Testis (tissue), 3 donors: Measurements from ENCODE around the gene TSTD1. TPM values are rescaled to one million over a fixed set of nuclear protein-coding genes. Genes with fewer than 3 reads are reported as not detected.

ENCODE experiments used
- DNase-seq: peaks from one replicate; pipeline ENCODE4 v3.0.0-alpha.2; 2019
- H3K27ac ChIP-seq, 2 donors: fragments of 200-600 bp; sonication (generic); one replicate each; pipeline ENCODE4 v1.5.1; 2019
- H3K27me3 ChIP-seq: fragments of 200-600 bp; sonication (generic); one replicate; pipeline ENCODE4 v1.5.1; 2019
- H3K36me3 ChIP-seq: fragments of 200-600 bp; sonication (generic); one replicate; pipeline ENCODE4 v1.5.1; 2017; ENCODE audit warnings: low read depth; ENCODE audit errors: missing control alignments
- H3K4me1 ChIP-seq: fragments of 200-600 bp; sonication (generic); one replicate; pipeline ENCODE4 v1.5.1; 2019
- H3K4me3 ChIP-seq, 2 donors: fragments of 200-600 bp; sonication (generic); one replicate each; pipeline ENCODE4 v1.5.1; 2017 to 2019
- H3K9me3 ChIP-seq: fragments of 200-600 bp; sonication (generic); one replicate; pipeline ENCODE4 v1.5.1; 2017
- POLR2A ChIP-seq: fragments of 450-650 bp; IDR thresholded peaks from one replicate; pipeline ENCODE4 v1.6.1; 2017; ENCODE audit warnings: antibody characterized with exemption, mild to moderate bottlenecking, moderate library complexity
- WGBS, 2 donors: methylation state at CpG; one replicate each; pipeline ENCODE4 v1.1.5; 2018; 5-methylcytosine and 5-hydroxymethylcytosine counted together
- intact Hi-C: fragments of 100-400 bp; cut with DNase I; formaldehyde crosslinking; loops from one replicate; pipeline ENCODE4 v1.15.1; 2023; ENCODE audit warnings: low total_unique reads
- polyA plus RNA-seq: library from polyadenylated mRNA; stranded (reverse); fragments of 350-450 nt; fragmentation: Illumina TruSeq; extraction: RNeasy Lipid Tissue Mini Kit (QIAGEN cat#74804); gene quantifications from one replicate; pipeline ENCODE4 v1.2.3, GENCODE V29; 2014; ENCODE audit warnings: low read depth, low replicate concordance; ENCODE audit not compliant: insufficient read depth
- total RNA-seq, 2 donors: library from RNA; depleted of rRNA; stranded (reverse); fragments of >200 nt; gene quantifications; one replicate each; pipeline ENCODE4 v1.2.3, GENCODE V29; 2016
- TF ChIP-seq, protein P1 (sequence below), 3 experiments: fragments of 450-650 bp in 2 of 3; fragments of 200-600 bp in 1 of 3; sonication (generic) in 1 of 3; IDR thresholded peaks; one replicate each; pipeline ENCODE4 v1.5.1; 2016 to 2019; ENCODE audit warnings: antibody characterized with exemption in 3 of 3, mild to moderate bottlenecking in 2 of 3, moderate library complexity in 1 of 3

The TSTD1 gene
- total and polyA plus RNA-seq, 3 donors from 2014 or later, result 52.2 to 103 (median 100) TPM

DNA sequence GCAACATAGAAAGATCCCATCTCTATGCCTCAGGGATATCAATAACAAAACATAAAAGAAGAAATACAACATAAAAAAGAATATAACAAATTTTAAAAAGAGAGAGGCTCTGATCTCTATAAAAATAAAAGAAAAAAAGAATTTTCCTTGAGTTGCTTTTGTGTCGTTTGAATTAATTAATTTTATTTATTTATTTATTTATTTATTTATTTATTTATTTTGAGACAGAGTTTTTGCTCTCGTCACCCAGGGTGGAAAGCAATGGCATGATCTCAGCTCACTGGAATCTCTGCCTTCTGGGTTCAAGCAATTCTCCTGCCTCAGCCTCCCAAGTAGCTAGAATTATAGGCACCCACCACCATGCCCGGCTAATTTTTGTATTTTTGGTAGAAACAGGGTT is 26.3 kb downstream of the TSTD1 start:
- Histone ChIP-seq H3K36me3 (no peaks in the 10 kb centered on the region), H3K27me3 (no peaks in the 10 kb centered on the region), H3K4me3 (no peak overlapping the region), H3K4me1 (peaks cover 5% of the 10 kb centered on the region), H3K9me3 (no peaks in the 10 kb centered on the region), H3K27ac (peak overlapping the region in 1 of 2 donors; percentile 78)
- WGBS, 2 donors, result 95% methylated on average over 3 of the region's 3 CpGs
- DNase-seq, result no peak
- intact Hi-C loops, result no loop called here
- TF ChIP-seq POLR2A, result no peak
- TF ChIP-seq, protein P1, sequence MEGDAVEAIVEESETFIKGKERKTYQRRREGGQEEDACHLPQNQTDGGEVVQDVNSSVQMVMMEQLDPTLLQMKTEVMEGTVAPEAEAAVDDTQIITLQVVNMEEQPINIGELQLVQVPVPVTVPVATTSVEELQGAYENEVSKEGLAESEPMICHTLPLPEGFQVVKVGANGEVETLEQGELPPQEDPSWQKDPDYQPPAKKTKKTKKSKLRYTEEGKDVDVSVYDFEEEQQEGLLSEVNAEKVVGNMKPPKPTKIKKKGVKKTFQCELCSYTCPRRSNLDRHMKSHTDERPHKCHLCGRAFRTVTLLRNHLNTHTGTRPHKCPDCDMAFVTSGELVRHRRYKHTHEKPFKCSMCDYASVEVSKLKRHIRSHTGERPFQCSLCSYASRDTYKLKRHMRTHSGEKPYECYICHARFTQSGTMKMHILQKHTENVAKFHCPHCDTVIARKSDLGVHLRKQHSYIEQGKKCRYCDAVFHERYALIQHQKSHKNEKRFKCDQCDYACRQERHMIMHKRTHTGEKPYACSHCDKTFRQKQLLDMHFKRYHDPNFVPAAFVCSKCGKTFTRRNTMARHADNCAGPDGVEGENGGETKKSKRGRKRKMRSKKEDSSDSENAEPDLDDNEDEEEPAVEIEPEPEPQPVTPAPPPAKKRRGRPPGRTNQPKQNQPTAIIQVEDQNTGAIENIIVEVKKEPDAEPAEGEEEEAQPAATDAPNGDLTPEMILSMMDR (IDR thresholded peaks at IDR 0.05), result no peak

DNA sequence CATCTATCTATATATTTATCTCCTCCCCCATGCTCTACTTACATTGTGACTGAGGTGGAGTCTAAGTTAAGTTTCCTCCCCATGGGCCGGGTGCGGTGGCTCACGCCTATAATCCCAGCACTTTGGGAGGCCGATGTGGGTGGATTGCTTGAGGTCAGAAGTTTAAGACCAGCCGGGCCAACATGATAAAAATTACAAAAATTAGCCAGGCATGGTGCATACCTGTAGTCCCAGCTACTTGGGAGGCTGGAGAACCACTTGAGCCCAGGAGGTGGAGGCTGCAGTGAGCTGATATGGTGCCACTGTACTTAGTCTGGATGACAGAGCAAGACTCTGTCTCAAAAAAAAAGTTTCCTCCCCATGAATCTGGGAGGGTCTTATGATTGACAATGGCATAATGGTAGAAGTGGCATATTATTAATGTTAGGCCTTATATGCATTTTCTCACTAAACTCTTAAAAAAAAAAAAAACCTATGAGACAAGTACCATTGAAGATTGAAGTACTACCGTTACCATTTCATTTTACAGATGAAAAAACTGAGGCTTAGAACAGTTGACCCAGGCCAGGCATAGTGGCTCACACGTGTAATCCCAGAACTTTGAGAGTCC is 29.1 kb downstream of the TSTD1 start:
- Histone ChIP-seq H3K27ac (no peak overlapping the region), H3K4me3 (no peak overlapping the region), H3K27me3 (no peaks in the 10 kb centered on the region), H3K4me1 (peaks cover 5% of the 10 kb centered on the region), H3K36me3 (no peaks in the 10 kb centered on the region), H3K9me3 (no peaks in the 10 kb centered on the region)
- DNase-seq, result no peak
- TF ChIP-seq, protein P1 (IDR thresholded peaks at IDR 0.05), result no peak
- no peak for TF ChIP-seq POLR2A
- intact Hi-C loops, result no loop called here
- 90 to 95% methylated on average over 7 of the region's 7 CpGs for WGBS, 2 donors

DNA sequence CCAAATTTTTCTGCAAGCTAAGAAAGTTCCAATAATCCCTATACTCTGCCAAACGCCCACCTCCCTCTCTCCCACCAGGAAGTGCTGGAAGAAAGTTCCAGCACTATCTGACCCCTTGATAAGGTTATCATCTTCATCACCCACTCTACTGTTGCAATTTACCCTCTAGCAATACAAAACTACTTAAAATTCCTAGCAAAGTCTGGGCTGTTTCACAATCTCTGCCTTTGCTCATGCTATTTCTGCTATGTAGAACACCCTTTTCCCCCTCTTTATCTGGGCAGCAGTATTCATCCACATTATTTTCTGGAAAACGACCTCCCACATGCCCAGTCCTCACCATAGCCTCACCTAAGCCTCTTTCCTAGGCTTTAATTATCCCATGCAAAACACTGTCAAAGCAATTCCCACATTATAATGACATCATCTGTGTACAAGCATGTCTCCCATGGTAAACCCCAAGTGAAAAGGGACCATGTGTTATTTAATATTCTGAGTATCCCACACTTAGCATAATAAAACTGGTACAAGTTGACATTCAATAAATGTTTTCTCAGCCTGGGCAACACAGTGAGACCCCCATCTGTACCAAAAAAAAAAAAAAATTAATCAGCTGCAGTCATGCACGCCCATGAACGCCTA is 29.8 kb downstream of the TSTD1 start:
- 70 to 72% methylated on average over 4 of the region's 4 CpGs for WGBS, 2 donors
- no peak for DNase-seq
- no peak for TF ChIP-seq POLR2A
- TF ChIP-seq, protein P1 (IDR thresholded peaks at IDR 0.05), result no peak

DNA sequence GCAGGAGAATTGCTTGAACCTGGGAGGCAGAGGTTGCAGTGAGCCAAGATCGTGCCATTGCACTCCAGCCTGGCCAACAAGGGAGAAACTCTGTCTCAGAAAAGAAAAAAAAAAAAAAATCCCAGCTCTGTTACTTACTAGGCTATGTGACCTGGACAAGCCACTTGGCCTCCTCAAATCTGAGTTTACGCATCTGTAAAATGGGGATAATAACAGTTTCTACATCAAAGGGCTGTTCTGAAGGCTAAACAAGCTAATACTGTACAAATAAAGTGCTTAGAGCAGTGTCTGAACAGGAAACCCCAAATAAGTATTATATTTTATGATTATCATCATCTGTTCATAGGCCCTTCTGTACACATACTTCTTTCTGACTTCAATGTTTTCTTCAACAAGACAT is 31.4 kb downstream of the TSTD1 start:
- no peak for DNase-seq
- Histone ChIP-seq H3K4me3 (no peak overlapping the region), H3K4me1 (no peaks in the 10 kb centered on the region), H3K9me3 (no peaks in the 10 kb centered on the region), H3K36me3 (no peaks in the 10 kb centered on the region), H3K27me3 (no peaks in the 10 kb centered on the region), H3K27ac (no peak overlapping the region)
- TF ChIP-seq, protein P1 (IDR thresholded peaks at IDR 0.05), result no peak
- TF ChIP-seq POLR2A, result no peak
- 96 to 98% methylated on average over 2 of the region's 2 CpGs for WGBS, 2 donors
- intact Hi-C loops, result no loop called here

More for the DNA sequence above, 29.8 kb downstream of the TSTD1 start:
- no peaks in the 10 kb centered on the region for H3K36me3 ChIP-seq
- H3K27me3 ChIP-seq, result no peaks in the 10 kb centered on the region
- H3K9me3 ChIP-seq, result no peaks in the 10 kb centered on the region
- intact Hi-C loops, result no loop called here
- peaks cover 5% of the 10 kb centered on the region for H3K4me1 ChIP-seq
- no peak overlapping the region for H3K4me3 ChIP-seq
- H3K27ac ChIP-seq, result no peak overlapping the region

DNA sequence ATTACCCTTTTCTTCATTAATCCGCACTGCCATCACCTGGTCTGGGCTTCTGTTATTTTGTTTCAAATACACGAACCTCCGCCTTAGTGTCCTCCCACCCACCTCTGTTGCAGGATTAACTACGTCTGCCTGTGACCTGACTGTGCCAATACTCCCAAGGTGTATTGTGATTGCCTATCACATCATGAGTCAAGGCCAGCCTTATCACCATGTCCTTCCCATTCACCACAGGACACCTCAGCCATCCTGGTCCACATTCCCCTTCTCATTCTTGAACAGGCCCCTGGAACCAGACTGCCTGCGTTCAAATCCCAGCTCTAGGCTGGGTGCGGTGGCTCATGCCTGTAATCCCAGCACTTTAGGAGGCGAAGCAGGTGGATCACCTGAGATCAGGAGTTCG is 32.2 kb downstream of the TSTD1 start:
- Histone ChIP-seq H3K4me3 (no peak overlapping the region), H3K9me3 (no peaks in the 10 kb centered on the region), H3K27me3 (no peaks in the 10 kb centered on the region), H3K36me3 (no peaks in the 10 kb centered on the region), H3K27ac (no peak overlapping the region), H3K4me1 (no peaks in the 10 kb centered on the region)
- no peak for DNase-seq
- 80 to 81% methylated on average over 8 of the region's 8 CpGs for WGBS, 2 donors
- intact Hi-C loops, result no loop called here
- TF ChIP-seq POLR2A, result no peak
